SK-N-SH treated with all-trans-retinoic acid at 6 μM for 48 hours (cell line): ENCODE results near the gene ID3.

ENCODE experiments used
- ATAC-seq: fragments of 200-7000 bp; cut with Tn5 transposase; 3 replicates; pipeline ENCODE4 v1.9.1; 2020; ENCODE audit warnings: mild to moderate bottlenecking, moderate library complexity
- ARNTL ChIP-seq: fragments of 450-650 bp; formaldehyde crosslinking; IDR thresholded peaks from 2 replicates; pipeline ENCODE4 v1.5.0; 2020; ENCODE audit warnings: low read depth, mild to moderate bottlenecking, moderate library complexity, borderline replicate concordance
- CSDC2 ChIP-seq: fragments of 250-450 bp; sonication (Bioruptor Pico); IDR thresholded peaks from 2 replicates; pipeline ENCODE4 v1.5.0; 2020; ENCODE audit warnings: mild to moderate bottlenecking, moderate library complexity
- ISL1 ChIP-seq: fragments of 250-450 bp; sonication (Bioruptor Pico); IDR thresholded peaks from 2 replicates; pipeline ENCODE4 v2.1.2; 2022; ENCODE audit warnings: mild to moderate bottlenecking, moderate library complexity
- RARB ChIP-seq: fragments of 250-450 bp; sonication (Bioruptor Pico); IDR thresholded peaks from 2 replicates; pipeline ENCODE4 v1.8.0; 2021; ENCODE audit warnings: mild to moderate bottlenecking, moderate library complexity
- SNAI2 ChIP-seq: fragments of 250-450 bp; sonication (Bioruptor Pico); IDR thresholded peaks from 2 replicates; pipeline ENCODE4 v1.5.0; 2020; ENCODE audit warnings: mild to moderate bottlenecking, moderate library complexity
- TCF4 ChIP-seq: fragments of 250-450 bp; sonication (Bioruptor Pico); IDR thresholded peaks from 2 replicates; pipeline ENCODE4 v1.8.0; 2021; ENCODE audit warnings: mild to moderate bottlenecking, moderate library complexity, borderline replicate concordance
- TOX ChIP-seq: fragments of 250-450 bp; sonication (Bioruptor Pico); IDR thresholded peaks from 2 replicates; pipeline ENCODE4 v1.8.0; 2021; ENCODE audit warnings: mild to moderate bottlenecking, moderate library complexity, borderline replicate concordance
- ZC3H10 ChIP-seq: fragments of 250-450 bp; sonication (Bioruptor Pico); IDR thresholded peaks from 2 replicates; pipeline ENCODE4 v1.5.1; 2021; ENCODE audit warnings: mild to moderate bottlenecking, moderate library complexity
- ZFP3 ChIP-seq: fragments of 250-450 bp; sonication (Bioruptor Pico); IDR thresholded peaks from 2 replicates; pipeline ENCODE4 v1.5.0; 2020; ENCODE audit warnings: mild to moderate bottlenecking, moderate library complexity
- ZNF8 ChIP-seq: fragments of 450-650 bp; formaldehyde crosslinking; IDR thresholded peaks from 2 replicates; pipeline ENCODE4 v1.5.0; 2020; ENCODE audit warnings: mild to moderate bottlenecking, moderate library complexity
- TF ChIP-seq, protein P1 (sequence below): fragments of 250-450 bp; sonication (Bioruptor Pico); IDR thresholded peaks from 2 replicates; pipeline ENCODE4 v1.5.1; 2020; ENCODE audit warnings: low read depth, mild to moderate bottlenecking, moderate library complexity
- TF ChIP-seq, protein P2 (sequence below): fragments of 250-450 bp; sonication (Bioruptor Pico); IDR thresholded peaks from 2 replicates; pipeline ENCODE4 v1.8.0; 2020; ENCODE audit warnings: mild to moderate bottlenecking, moderate library complexity, borderline replicate concordance
- TF ChIP-seq, protein P3 (sequence below): fragments of 250-450 bp; sonication (Bioruptor Pico); IDR thresholded peaks from 2 replicates; pipeline ENCODE4 v1.5.1; 2021; ENCODE audit warnings: mild to moderate bottlenecking, moderate library complexity
- TF ChIP-seq, protein P4 (sequence below): fragments of 250-450 bp; sonication (Bioruptor Pico); IDR thresholded peaks from 2 replicates; pipeline ENCODE4 v1.5.0; 2020; ENCODE audit warnings: mild to moderate bottlenecking, moderate library complexity

Gene ID3

DNA sequence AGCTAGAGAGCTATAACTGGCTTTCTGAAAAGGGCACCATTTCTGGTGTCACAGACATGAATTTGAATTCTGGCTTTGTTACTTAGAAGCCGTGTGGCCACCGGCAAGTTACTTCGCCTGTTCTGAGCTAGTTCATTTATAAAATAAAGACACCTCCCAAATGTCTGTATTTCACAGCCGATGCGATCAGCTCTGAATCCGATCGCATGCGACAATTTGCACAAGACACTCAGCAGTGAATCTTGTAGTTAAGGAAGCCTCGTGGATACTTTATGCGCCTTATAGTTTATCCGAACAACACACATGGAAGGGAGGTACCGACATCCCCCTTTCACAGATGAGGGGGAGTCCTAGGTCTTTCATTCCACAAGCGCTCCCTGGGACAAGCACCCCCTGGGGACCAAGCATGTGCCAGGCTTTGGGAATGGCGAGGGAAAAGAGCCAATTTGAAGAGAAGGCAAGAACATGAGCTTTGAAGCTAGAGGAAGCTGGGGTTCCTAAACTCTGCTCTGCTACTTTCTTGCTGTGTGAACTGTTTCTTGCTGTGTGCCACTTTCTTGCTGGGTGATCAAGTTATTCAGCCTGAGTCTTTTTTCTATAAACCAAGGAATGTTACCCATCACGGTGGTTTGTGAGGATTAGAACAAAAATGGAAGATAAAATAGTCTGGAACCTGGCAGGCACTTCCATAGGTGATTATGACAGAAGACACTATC lies 3.9 kb downstream of the ID3 start:
- peak; percentile 17; the same call in 1 of the 2 replicates for TF ChIP-seq TOX (CRISPR knock-in tag)
- TF ChIP-seq ZNF8 (CRISPR knock-in tag), result no peak
- TF ChIP-seq ISL1 (CRISPR knock-in tag), result no peak
- TF ChIP-seq ZC3H10 (CRISPR knock-in tag), result peak; percentile 24; the same call in 1 of the 2 replicates
- TF ChIP-seq, protein P1, sequence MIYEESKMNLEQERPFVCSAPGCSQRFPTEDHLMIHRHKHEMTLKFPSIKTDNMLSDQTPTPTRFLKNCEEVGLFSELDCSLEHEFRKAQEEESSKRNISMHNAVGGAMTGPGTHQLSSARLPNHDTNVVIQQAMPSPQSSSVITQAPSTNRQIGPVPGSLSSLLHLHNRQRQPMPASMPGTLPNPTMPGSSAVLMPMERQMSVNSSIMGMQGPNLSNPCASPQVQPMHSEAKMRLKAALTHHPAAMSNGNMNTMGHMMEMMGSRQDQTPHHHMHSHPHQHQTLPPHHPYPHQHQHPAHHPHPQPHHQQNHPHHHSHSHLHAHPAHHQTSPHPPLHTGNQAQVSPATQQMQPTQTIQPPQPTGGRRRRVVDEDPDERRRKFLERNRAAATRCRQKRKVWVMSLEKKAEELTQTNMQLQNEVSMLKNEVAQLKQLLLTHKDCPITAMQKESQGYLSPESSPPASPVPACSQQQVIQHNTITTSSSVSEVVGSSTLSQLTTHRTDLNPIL (CRISPR knock-in tag), result peak; percentile 31
- peak; percentile 69; the same call in 1 of the 2 replicates for TF ChIP-seq SNAI2 (CRISPR knock-in tag)
- TF ChIP-seq, protein P2, sequence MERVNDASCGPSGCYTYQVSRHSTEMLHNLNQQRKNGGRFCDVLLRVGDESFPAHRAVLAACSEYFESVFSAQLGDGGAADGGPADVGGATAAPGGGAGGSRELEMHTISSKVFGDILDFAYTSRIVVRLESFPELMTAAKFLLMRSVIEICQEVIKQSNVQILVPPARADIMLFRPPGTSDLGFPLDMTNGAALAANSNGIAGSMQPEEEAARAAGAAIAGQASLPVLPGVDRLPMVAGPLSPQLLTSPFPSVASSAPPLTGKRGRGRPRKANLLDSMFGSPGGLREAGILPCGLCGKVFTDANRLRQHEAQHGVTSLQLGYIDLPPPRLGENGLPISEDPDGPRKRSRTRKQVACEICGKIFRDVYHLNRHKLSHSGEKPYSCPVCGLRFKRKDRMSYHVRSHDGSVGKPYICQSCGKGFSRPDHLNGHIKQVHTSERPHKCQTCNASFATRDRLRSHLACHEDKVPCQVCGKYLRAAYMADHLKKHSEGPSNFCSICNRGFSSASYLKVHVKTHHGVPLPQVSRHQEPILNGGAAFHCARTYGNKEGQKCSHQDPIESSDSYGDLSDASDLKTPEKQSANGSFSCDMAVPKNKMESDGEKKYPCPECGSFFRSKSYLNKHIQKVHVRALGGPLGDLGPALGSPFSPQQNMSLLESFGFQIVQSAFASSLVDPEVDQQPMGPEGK (CRISPR knock-in tag), result peak; percentile 22; the same call in 1 of the 2 replicates
- TF ChIP-seq, protein P3, sequence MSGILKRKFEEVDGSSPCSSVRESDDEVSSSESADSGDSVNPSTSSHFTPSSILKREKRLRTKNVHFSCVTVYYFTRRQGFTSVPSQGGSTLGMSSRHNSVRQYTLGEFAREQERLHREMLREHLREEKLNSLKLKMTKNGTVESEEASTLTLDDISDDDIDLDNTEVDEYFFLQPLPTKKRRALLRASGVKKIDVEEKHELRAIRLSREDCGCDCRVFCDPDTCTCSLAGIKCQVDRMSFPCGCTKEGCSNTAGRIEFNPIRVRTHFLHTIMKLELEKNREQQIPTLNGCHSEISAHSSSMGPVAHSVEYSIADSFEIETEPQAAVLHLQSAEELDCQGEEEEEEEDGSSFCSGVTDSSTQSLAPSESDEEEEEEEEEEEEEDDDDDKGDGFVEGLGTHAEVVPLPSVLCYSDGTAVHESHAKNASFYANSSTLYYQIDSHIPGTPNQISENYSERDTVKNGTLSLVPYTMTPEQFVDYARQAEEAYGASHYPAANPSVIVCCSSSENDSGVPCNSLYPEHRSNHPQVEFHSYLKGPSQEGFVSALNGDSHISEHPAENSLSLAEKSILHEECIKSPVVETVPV, result peak; percentile 29
- peak; percentile 4 for ATAC-seq

DNA sequence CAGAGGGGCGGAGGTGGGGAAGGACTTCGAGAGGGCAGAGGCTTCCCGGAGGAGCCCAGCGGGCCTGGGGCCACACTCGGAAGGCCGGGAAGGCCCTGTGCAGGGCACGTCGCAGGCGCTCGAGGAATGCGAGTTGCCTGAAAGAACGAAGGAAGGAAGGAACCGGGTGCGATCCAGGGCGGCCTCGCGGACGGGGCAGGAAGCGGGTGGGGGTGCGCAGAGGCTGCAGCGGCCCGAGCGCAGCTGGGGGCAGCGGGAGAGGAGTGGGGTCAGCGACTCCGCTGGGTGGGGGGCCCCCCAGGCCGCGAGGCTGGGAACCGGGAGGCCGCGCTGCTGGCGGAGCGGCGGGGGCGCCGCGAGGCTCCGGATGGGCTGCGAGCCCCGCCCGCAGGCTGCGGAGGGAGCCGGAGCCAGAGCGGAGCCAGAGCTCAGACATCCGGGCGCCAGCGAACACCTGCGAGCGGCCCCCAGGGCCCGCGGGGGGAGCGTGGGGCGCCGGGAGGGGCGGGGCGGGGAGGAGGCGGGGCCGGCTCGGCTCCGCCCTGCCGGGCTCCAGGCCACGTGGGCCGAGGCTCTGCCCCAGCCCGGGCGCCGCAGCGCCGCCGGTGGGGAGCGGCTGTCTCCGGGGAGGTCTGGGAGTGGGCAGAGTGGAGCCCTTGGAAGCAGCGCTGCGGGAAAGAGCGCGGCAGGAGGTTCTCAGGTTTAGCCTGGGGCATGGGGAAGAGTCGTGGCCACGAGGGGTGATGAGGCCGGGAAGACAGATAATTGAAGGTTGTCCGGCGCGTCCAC lies 4.6 kb downstream of the ID3 start:
- ATAC-seq, result peak; percentile 64
- TF ChIP-seq, protein P4, sequence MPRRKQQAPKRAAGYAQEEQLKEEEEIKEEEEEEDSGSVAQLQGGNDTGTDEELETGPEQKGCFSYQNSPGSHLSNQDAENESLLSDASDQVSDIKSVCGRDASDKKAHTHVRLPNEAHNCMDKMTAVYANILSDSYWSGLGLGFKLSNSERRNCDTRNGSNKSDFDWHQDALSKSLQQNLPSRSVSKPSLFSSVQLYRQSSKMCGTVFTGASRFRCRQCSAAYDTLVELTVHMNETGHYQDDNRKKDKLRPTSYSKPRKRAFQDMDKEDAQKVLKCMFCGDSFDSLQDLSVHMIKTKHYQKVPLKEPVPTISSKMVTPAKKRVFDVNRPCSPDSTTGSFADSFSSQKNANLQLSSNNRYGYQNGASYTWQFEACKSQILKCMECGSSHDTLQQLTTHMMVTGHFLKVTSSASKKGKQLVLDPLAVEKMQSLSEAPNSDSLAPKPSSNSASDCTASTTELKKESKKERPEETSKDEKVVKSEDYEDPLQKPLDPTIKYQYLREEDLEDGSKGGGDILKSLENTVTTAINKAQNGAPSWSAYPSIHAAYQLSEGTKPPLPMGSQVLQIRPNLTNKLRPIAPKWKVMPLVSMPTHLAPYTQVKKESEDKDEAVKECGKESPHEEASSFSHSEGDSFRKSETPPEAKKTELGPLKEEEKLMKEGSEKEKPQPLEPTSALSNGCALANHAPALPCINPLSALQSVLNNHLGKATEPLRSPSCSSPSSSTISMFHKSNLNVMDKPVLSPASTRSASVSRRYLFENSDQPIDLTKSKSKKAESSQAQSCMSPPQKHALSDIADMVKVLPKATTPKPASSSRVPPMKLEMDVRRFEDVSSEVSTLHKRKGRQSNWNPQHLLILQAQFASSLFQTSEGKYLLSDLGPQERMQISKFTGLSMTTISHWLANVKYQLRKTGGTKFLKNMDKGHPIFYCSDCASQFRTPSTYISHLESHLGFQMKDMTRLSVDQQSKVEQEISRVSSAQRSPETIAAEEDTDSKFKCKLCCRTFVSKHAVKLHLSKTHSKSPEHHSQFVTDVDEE, result no peak
- 0 out of 2 replicates have a peak, but pooled peaks have one; percentile 70 for TF ChIP-seq ZFP3 (CRISPR knock-in tag)
- 0 out of 2 replicates have a peak, but pooled peaks have one; percentile 7 for TF ChIP-seq CSDC2 (CRISPR knock-in tag)
- 0 out of 2 replicates have a peak, but pooled peaks have one; percentile 4 for TF ChIP-seq ARNTL (CRISPR knock-in tag)
- TF ChIP-seq, protein P2 (CRISPR knock-in tag), result 0 out of 2 replicates have a peak, but pooled peaks have one; percentile 12
- TF ChIP-seq, all 23 proteins: peak for 4

DNA sequence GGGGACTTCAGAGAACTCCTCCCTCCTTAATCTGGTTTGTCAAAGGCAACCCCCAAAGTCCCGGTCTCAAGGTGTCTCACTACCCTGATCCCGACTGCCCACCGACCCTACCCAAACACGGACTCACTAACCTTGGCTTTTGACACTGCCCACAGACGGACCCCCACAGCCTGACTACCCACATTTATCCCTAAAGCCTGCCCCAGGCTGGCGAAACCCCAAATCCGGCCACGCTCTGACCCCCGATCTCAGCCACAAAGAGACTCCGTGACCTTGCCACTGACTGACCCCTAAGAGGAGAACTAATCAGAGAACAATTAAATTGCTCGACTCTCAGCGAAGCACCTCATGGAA lies 5.2 kb downstream of the ID3 start:
- no peak for ATAC-seq
- TF ChIP-seq ISL1 (CRISPR knock-in tag), result no peak
- no peak for TF ChIP-seq TCF4 (CRISPR knock-in tag)
- TF ChIP-seq, protein P4, result no peak
- no peak for TF ChIP-seq ZC3H10 (CRISPR knock-in tag)
- TF ChIP-seq RARB (CRISPR knock-in tag), result no peak
- peak; percentile 23; the same call in 1 of the 2 replicates for TF ChIP-seq CSDC2 (CRISPR knock-in tag)
- TF ChIP-seq, protein P3, result no peak
- no peak for TF ChIP-seq ARNTL (CRISPR knock-in tag)
